Glomerular visceral epithelial cell (primary cell): ENCODE results near the gene MAGI2.
"Not testable (repeated sequence)": the region's sequence is repeated elsewhere in the genome, so short reads cannot be mapped to it uniquely, and the experiment has no call there.

Source experiments
- DNase-seq: peaks from one replicate; pipeline ENCODE4 v3.0.0-alpha.2; 2016; ENCODE audit errors: extremely low spot score

The MAGI2 gene

GRCh38 chr7:79055722-79056415 lies 397.6 kb downstream of the MAGI2 start:
- DNase-seq = no peak

- DNase-seq = no peak
Measured at GRCh38 chr7:79051915-79052314, 401.6 kb downstream of the MAGI2 start.

- peak; percentile 5 for DNase-seq
Measured at GRCh38 chr7:79050603-79051002, 402.9 kb downstream of the MAGI2 start.

GRCh38 chr7:79046061-79046460 lies 407.4 kb downstream of the MAGI2 start:
- DNase-seq = no peak

- DNase-seq = no peak
Measured at GRCh38 chr7:79037001-79037400, 416.5 kb downstream of the MAGI2 start.

- no peak for DNase-seq
Measured at GRCh38 chr7:79036356-79036755, 417.1 kb downstream of the MAGI2 start.

- DNase-seq = no peak
Measured at GRCh38 chr7:79035858-79036257, 417.6 kb downstream of the MAGI2 start.

- no peak for DNase-seq
Measured at GRCh38 chr7:79034730-79035129, 418.7 kb downstream of the MAGI2 start.

- not testable (repeated sequence) for DNase-seq
Measured at GRCh38 chr7:79019711-79020110, 433.8 kb downstream of the MAGI2 start.

- no peak for DNase-seq
Measured at GRCh38 chr7:79011921-79012320, 441.5 kb downstream of the MAGI2 start.

GRCh38 chr7:79009647-79010046 lies 443.8 kb downstream of the MAGI2 start:
- DNase-seq = no peak

GRCh38 chr7:79008786-79009185 lies 444.7 kb downstream of the MAGI2 start:
- no peak for DNase-seq

GRCh38 chr7:78996013-78996412 lies 457.5 kb downstream of the MAGI2 start:
- no peak for DNase-seq

- DNase-seq = no peak
Measured at GRCh38 chr7:78993341-78993740, 460.1 kb downstream of the MAGI2 start.

- DNase-seq = no peak
Measured at GRCh38 chr7:78985509-78985908, 468.0 kb downstream of the MAGI2 start.

- no peak for DNase-seq
Measured at GRCh38 chr7:78983483-78983882, 470.0 kb downstream of the MAGI2 start.

- DNase-seq = no peak
Measured at GRCh38 chr7:78970440-78970916, 483.0 kb downstream of the MAGI2 start.

GRCh38 chr7:78968951-78969350 lies 484.5 kb downstream of the MAGI2 start:
- no peak for DNase-seq

- not testable (repeated sequence) for DNase-seq
Measured at GRCh38 chr7:78967561-78967960, 485.9 kb downstream of the MAGI2 start.

- DNase-seq = no peak
Measured at GRCh38 chr7:78967046-78967445, 486.4 kb downstream of the MAGI2 start.

- peak; percentile 19 for DNase-seq
Measured at GRCh38 chr7:78959477-78959876, 494.0 kb downstream of the MAGI2 start.

GRCh38 chr7:78955329-78955728 lies 498.1 kb downstream of the MAGI2 start:
- DNase-seq = no peak

GRCh38 chr7:78953726-78954363 lies 499.6 kb downstream of the MAGI2 start:
- no peak for DNase-seq
